Stimulated activated CD8-positive, alpha-beta memory T cell treated with anti-CD3 and anti-CD28 coated beads, Interleukin-12 subunit alpha, Interleukin-12 subunit beta, amount 100 ng/mL, for 1 hour (primary cell): Measurements from ENCODE around the gene RTP4.
"Not testable (repeated sequence)": the region's sequence is repeated elsewhere in the genome, so short reads cannot be mapped to it uniquely, and the experiment has no call there.

Source experiments
- DNase-seq: peaks from one replicate; pipeline ENCODE4 v3.0.0-alpha.2; 2020; ENCODE audit warnings: low read depth

RTP4 gene

GRCh38 chr3:187369089-187369447 lies 883 bp downstream of the RTP4 start:
- DNase-seq: no peak

DNA sequence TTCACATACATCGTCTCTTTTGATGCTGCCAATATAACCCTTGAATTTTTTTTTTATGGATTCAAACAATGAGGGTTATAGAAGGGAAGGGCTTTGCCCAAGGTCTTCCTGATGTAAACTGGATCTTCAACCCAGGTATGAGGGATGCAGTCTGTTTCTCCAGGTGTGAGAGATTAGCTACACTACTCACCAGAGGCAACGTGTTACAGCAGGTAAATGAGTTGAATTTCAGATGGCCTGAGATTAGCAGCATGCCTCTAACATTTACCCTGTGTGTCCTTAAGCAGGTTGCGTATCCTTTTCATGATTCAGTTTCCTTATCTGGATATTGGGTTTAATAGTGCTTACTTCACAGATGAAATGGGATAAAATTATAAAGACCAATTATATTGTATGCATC lies 1.9 kb downstream of the RTP4 start:
- DNase-seq: no peak

DNA sequence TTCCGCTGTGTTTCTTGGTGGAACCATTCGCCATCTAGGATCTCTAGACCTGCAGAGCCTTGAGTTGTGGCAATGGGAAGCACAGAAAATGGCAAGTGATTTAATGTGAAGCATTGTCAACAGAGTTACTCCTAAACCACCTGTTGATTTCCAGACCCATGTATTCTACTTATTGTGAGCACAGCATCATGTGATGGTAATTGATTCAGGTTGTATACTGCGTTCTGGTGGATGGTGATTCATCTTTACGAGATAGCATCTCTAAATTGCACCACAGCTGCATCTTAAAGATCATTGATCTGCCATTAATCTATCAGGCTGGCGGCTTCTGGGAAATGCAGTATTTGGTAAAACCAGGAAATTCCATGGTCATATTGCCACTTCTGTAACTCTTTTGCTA lies 7.4 kb downstream of the RTP4 start:
- DNase-seq: no peak

DNA sequence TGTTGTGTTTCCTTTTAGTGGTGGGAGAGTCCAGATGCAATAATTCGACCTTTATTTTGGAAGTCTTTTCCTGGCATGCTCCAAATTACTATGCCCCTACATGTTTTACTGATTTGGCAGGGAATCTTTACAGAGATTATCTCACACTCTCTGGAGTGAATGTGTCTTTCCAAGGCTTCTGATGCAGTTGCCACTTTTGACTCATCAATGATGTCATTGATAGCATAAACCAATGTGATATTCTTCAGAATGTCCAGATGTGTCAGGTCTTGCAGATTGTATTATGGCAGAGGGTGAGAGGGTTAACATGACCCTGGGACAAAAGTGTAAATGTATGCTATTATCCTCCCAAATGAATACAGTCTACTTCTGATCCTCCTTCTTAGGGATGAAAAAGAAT lies 9.7 kb downstream of the RTP4 start:
- no peak for DNase-seq

DNA sequence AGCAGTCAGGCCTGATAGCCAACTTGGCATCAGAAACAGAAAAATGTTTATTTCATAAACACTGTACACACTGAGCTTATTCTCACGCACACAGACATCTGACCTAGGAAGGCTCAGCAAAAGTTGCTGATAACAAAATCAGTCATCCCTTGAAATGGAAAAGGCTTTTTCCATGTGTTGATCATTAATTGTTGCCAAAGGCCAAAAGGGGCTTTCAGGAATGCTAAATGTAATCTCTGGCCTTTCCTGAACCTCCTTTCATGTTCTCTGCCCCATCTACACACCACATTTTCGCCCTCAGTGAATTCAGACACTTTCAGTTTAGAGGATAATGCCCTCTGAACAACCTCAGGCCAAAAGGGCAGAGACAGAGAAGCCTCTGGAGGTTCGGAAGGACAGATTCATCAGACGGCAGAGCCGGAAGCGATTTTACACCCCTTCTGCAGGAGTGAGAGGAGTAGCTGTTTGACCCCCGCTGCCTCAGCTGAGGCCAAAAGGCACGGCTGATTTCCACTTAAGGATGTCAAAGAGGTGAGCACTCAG lies 14.5 kb downstream of the RTP4 start:
- DNase-seq: no peak

DNA sequence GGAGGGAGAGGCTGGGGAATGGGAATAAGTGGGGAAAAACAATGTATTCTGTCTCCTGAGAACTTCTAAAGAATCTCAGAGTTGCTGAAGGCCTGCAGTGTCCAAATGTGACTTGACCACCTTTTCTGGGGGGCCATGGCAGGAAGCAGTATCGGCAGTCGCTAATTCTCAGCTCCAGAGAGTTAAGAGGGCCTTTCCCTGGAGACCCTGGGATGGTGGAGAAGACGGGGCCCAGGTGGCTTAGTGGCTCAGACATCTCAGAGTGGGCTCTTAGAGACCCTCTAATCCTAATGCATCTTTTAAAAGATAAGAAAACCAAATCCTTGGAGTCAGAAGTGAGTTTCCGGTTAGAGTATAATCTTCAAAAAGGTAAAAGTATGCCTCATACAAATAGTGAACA lies 15.1 kb downstream of the RTP4 start:
- DNase-seq: no peak

- no peak for DNase-seq
These were observed 17.1 kb downstream of the RTP4 start for GRCh38 chr3:187385296-187385695.

- DNase-seq: no peak
These were observed 28.5 kb downstream of the RTP4 start for GRCh38 chr3:187396661-187397060.

GRCh38 chr3:187398955-187399354 lies 30.8 kb downstream of the RTP4 start:
- no peak for DNase-seq

DNA sequence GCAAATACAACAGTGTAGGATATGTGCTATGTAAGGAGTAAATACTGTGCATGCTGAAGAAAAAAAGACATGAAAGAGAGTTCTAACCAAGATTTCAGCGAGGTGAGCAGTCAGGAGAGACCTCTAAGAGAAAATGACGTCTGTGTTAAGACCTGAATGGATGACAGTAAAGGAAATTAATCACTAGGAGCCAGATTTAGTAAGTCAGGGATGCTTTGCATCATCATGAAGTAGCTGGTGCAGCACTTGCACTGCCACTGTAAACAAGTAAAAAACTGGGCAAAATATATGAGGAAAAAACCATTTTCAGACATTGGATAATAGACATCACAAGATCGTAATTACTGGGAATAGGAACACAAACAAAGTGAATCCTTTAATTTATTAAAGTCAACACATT lies 32.6 kb downstream of the RTP4 start:
- DNase-seq: no peak

GRCh38 chr3:187401856-187402255 lies 33.7 kb downstream of the RTP4 start:
- DNase-seq: no peak

DNA sequence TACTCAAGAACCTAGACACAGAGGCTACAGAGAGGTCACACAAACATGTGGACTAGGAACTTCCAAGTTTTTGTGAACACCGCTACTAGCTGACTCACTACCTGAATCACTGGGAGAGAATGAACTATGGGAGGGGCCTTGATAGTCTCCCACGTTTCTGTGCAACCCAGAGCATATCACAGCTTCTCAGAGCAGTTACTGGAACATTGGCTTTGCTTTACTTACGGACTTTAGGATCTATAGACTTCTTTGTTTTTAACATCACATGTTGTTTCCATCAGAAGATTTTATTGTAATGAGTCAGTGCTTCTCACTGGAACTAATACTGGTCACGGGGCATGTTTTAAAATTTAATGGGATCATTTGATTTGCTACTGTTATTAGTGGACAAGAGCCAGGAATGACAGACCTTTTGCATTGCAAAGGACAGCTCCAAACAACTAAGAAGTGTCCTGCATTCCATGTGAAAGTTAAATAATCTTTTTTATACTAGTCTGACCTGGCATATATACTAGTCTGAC lies 35.6 kb downstream of the RTP4 start:
- DNase-seq: no peak

DNA sequence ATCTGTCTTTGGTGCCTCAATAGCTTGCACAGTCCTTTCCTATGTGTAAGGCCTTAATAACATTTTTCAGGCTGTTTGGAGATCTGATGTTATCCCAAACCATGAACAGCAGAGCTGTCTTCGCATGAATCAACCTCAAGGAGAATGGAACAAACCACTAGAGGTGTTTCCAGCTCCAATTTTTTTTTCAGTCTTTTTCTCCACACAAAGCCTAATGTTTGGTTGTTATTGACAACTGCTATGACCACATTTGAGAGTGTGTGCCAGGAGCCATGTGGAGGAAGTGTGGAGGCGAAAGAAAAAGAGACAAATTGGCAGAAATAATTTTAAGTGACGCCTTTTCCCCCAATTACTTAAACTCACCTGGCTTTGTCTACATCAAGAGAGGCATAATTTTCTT lies 38.7 kb downstream of the RTP4 start:
- DNase-seq: no peak

DNA sequence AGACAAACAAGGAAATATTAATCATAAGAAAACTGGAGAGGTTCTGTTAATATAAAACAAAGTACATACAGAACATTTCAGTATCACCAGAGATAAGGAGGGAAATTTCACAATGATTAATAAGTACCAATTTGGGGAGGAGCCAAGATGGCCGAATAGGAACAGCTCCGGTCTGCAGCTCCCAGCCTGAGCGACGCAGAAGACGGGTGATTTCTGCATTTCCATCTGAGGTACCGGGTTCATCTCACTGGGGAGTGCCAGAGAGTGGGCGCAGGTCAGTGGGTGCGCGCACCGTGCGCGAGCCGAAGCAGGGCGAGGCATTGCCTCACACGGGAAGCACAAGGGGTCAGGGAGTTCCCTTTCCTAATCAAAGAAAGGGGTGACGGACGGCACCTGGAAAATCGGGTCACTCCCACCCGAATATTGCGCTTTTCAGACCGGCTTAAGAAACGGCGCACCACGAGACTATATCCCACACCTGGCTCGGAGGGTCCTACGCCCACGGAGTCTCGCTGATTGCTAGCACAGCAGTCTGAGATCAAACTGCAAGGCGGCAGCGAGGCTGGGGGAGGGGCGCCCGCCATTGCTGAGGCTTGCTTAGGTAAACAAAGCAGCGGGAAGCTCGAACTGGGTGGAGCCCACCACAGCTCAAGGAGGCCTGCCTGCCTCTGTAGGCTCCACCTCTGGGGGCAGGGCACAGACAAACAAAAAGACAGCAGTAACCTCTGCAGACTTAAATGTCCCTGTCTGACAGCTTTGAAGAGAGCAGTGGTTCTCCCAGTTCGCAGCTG lies 44.0 kb downstream of the RTP4 start:
- DNase-seq: not testable (repeated sequence)
